ELR (cell line): ENCODE results near the gene PRR20G.
"Not testable (repeated sequence)": the region's sequence is repeated elsewhere in the genome, so short reads cannot be mapped to it uniquely, and the experiment has no call there.

Experiments used
- DNase-seq: peaks from one replicate; pipeline ENCODE4 v3.0.0-alpha.2; 2015; ENCODE audit warnings: low read depth

Gene PRR20G

DNA sequence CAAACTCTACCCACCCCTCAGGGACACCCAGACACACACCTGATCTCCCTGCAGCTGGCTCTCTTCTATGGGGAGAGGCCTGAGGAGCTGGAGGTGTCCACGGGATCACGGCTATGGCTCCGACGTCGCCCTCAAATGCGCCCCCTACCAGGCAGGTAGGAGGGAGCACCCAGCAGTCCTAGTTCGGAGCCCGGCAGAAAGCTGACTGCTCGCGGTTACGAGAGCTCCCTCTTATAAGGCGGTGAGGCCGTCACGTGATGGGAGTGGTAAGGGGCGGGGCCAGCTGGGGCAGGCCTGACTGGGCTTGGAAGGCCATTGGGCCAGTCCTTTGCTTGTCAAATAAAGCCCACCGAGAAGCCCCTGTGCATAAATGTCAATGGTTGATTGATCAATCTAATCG is at the start of gene PRR20G:
PRR20G (minus strand) TSS at position 207 of the 400 bp plus-strand sequence. CDS start 681 bp downstream, outside the sequence.
- no peak for DNase-seq

DNA sequence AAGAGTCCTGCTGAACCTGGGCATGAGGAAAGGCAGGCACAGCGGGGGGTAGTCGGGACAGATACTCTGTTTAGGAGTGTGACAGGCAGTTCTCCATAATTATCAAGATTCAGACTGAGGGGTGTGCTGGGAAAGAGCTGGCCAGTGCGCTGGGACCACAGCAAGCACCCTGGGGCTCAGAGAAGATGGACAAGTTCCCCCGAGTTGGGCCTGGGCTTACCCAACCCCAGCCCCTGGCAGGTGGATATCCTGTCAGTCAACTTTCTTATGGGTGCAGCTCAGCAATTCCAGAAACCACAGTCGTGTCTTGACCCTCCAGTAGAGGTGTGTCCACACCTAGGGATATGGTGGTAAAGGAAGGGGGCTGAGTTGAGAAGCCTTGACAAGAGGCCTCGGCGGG is 49.2 kb upstream of the PRR20G start:
- no peak for DNase-seq

DNA sequence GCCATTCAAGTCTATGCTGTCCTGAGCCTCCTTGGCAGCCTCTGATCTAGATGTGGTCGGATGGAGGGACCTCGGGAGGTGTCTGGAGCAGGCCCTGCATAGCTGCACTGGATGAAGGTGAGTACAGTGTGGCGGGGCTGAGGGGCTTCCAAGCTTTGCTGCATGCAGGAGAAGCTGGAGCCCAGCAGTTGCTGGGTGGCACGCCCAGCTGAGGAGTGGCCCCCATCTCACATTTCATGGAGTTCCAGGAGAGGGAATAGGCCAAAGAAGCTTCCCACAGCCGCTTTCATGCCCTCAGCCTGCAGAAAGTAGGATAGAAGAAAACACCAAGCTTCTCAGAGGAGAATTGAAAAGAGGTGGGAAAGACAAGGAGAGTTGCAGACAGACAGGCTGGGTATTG is 48.3 kb upstream of the PRR20G start:
- DNase-seq: no peak

DNA sequence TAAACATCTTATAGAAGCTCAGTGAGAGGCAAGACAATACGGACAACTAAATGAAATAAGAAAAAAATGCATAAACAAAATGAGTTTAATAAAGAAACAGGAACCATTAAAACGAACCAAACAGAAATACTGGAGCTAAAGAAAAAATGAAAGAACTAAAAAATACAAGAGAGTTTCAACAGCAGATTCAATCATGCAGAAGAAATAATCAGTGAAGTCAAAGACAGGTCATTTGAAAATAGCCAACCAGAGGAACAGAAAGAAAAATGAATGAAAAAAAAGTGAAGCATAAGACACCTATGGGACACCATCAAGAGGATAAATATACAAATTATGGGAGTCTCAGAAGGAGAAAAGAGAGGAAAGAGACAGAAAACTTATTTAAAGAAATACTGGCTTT is 42.5 kb upstream of the PRR20G start:
- DNase-seq: no peak

DNA sequence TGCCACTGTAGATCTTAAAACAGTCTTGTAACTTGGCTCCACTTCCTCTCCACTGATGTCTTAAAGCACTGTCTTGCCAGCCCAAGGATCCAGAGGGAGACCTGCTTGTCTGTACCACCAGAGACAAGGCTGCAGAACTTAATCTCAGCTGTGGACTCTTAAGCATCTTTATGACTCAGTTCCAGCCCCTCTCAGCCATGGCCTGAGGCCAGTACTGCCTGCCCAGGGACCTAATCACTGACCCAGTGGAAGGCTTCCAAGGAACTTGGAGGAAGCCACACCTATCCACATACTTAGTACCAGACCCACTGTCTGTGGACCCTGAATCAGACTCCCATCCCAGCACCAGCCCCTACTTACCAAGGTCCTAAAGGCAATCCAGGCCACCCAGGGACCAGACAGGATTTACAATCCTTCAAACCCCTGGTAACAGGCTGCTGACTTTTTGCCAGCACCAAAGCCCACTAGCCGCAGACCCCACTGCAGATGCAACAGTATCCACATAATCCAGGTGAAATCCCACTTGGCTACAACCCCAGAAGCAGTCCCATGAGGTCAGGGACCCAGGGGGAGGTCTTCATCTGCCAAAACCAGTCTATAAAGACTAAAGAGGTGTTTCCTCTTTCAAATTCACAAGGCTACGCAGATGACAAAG is 41.9 kb upstream of the PRR20G start:
- no peak for DNase-seq

DNA sequence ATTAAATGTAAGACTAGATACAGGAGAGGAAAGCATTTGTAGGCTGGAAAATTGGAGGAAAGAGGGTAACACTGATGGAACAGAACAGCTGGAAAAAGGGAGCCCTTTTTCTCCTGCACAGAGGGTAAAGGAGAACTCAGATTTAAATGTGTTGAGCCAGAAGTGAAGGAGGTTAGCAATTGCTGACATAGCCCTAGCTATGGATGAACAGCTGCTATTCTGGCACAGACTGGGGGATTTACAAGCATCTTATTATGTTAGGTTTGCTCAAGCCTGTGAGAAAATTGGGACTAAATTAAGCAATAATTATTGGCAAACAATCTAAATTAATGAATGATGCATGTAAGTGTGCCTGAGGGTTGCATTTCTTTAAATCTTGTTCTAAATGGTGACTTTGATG is 40.6 kb upstream of the PRR20G start:
- no peak for DNase-seq

DNA sequence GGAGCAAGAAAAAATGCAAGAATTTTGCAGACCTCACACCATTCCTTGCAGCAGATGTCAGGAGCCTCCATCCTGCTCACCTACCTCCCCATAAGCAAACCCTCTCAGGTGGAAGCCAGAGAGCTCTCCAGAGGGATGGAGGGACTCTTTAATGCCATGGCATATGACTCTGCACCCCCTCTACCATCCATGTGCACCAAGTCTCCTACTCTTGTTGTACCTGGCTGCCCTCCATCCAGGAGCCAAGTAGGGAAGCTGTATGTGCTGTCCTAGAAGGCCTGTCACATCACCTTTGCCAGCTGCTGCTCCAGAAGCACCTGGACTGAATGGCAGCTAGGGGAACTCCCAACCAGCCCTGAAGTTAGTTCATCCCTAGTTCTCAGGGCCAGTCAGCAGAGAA is 38.5 kb upstream of the PRR20G start:
- DNase-seq: no peak

DNA sequence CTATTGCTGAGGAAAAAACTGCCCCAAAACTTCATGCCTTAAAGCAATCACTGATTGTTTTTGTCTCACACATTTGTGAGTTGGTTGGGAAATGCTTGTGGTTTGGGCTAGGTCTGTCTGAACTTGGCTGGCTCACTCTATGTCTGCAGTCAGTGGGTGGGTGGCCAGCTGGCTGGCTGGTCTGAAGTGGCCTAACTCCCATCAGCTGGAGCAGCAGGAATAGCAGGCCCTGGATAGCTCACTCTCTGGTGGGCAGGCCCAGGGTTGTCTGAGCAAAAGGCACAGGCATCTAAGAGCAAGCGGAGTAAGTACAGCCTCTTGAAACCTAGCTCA is 37.7 kb upstream of the PRR20G start:
- no peak for DNase-seq

DNA sequence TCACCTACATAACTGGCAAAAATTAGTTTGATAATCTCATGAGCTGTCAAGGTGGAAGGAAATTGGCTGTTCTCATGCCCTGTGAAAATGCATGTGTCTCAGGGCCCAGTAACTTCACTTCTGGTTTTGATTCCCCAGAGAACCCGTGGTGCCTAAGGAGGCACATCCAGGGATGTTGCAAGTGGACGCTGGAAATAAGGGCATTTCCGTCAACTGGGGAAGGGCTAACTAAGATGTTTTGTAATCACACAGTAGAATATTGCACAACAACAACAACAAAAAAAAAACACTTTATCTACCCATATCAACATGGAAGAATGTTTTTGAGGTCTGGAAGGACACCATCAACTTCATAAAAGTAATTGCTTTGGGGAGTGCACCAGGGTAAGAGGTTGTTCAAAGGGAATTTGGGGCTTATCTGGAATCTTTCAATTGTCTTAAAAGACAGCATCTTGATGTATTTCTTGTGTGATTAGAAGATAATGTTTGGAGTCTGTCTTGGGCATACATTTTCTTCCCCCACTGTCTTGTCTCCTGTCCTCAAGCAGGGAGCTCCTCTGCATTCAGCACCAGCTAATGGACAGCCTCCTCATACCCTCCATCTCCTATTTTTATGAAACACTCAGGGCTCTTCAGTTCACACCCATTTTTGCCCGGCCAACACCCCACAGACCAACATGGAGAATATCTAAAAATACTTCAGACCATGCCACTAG is 37.2 kb upstream of the PRR20G start:
- DNase-seq: no peak

DNA sequence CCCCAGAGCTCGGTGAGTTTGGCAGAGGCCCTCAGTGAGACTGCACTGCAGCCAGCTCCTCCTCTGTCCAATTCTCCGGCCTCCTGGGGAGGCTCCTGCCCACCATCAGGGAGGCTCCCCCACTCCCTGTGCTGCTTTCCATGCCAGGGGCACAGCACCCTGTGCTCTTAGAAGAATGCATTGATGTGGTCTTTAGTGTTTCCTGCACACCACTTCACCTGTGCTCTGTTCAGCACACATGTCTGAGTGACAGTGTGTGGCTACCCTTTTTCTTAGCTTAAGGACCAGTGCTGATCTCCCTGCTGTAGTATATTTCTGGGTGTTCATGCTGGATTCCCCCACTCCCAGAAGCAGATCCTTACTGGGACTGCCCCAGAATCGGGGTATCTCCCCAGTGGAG is 36.2 kb upstream of the PRR20G start:
- no peak for DNase-seq

DNA sequence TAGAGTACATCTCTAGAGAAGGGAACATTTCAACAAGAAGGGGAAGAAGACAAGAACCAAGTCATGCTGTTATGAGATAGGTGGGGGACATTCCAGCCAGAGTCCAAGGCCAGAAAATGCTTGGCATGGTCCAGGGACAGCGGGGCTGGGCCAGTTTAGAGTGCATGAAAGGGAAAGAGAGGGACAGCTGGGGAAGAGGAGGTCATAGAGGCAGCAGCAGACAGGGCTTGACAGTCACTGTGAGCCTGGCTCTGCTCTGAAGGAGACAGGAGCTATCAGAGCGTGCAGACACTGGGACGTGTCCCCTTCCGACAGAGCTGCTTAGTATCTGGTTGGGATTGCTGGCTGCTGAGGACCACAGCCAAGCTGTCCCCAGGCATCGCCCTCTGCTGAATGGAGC is 35.7 kb upstream of the PRR20G start:
- no peak for DNase-seq

DNA sequence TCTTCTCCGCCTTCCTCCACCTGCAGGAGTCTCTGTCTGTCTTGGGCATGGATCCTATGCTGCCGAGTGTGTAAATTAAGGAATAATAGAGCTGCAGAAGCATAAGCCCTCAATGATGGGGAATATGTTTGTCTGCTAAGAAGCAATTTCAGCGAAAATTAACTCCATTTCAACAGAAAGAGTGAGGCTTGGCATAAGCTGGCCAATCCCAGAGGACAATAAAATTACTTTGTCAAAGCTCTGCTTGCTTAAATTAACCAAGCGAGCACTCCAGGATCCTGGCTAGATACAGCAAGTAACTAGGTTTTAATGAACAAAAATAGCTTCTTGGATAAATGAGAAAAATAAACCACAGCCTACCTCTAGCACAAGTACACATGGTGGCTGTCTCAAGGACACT is 33.5 kb upstream of the PRR20G start:
- no peak for DNase-seq

DNA sequence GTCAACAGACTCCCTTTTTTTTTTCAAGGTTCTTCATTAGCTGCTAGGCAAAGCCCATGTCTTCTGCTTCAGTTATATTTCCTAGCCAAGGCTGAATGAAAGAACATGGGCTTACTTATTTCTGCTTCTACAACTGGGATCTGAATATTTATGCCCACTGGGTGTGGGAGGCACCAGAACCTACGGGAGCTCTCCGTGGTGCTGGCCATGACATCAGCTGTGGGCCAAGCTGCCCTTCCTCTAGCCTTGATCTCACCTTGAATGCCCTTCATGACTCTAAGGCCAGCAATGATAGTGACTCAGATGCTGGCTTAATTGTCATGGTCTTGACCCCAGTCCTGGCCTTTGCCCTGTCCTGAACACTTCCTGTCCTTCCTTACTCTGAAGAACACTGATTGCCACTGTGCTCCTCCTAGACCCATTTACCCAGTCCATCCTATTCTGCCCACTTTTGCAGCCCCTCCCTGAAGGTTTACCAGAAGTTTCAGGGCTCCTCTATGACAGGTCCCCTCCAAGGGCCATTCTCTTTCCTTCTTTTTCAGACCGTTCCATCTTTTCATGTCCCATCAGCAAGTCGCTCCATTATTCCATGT is 32.8 kb upstream of the PRR20G start:
- peak; percentile 6 for DNase-seq

DNA sequence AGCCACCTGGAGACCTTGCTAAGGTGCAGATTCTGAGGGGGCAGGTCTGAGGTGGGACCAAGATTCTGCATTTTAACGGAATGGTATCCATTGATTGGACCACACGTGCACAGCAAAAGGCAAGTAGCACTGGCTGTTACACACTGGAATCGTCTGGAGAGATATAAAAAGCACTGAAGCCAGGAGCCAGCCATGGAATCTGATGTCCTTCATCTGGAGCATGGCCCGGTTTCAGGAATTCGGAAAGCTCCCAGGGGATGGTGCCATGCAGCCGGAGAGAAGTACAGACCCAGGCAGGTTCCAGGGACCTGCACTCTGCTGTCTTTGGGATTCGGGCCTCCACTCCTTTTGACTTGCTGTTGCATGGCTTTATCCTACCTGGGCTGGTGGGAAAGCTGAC is 28.8 kb upstream of the PRR20G start:
- DNase-seq: no peak

DNA sequence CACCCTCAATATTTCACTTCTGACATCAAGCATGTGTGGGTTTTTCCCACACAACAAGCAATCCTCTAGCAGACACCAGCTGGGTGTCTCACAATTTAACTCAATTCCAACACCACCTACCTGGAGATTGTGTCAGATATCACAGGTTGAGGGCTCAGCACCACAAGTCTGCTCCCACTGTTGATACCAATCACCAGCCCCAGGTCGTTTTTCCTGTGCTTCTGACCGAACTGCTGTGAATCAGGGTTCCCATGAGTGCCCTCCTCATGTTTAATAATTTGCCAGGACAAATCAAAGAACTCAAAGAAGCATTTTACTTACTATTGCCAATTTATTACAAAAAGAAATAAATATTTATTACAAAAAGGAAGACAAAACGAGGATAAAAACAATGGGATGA is 25.0 kb upstream of the PRR20G start:
- no peak for DNase-seq

DNA sequence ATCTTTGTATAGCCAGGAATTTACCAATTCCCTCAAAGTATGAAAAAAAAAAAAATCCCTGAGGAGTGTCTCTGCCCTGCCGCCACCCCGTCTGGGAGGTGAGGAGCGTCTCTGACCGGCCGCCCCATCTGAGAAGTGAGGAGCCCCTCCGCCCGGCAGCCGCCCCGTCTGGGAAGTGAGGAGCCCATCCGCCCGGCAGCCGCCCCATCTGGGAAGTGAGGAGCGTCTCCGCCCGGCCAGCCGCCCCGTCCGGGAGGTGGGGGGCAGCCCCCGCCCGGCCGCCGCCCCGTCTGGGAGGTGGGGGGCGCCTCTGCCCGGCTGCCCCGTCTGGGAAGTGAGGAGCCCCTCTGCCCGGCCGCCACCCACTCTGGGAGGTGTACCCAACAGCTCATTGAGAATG is 21.0 kb upstream of the PRR20G start:
- not testable (repeated sequence) for DNase-seq

DNA sequence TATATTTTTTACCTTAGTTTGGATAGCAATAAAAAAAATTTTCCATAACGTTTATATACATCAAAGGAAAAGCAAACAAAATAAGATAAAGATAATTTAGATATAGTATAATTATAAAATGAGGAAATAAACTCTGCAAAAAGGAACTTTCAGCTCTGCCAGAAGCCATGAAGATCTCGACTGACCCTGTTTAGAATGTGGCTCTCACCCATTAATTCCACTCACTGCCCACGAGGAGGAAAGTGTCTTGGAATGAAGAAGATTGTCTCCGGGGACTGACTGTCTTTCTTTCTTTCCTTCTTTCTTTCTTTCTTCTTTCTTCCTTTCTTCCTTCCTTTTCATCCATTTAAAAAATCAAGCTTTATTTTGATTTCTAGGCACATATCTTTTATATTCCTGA is 20.1 kb upstream of the PRR20G start:
- no peak for DNase-seq

DNA sequence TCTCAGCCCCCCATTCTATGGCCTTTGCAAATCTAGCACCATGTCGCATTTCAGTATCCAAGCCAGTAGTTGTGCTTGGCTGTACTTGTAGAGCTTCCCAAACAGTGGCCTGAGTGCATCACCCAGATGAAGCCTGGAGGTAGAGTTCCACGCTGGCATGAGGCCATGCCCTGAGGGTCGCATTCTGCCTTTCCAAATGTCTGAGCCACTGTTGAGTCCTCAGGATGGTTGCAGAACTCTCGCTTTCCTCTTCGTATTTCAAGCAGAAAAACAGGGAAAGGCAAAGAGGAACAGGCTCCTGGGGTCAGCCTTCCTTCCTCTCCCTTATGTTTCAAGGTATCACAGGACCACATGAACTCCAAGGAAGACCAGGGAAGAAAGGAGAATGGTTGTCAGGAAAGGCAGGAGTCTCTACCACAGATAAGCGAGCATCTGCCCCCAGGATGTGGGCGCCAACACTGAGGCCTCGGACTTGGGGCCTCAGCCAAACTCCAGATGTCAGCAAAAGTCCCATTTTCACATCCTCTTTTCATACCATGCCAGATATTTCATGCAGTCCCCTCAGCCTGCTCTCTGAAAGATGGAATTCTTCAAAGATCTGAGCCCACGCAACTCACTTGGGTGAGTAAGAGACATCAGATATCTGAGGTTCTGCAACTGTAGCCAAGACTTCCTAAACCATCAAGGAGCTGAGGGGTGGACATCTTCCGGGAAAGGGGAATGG is 19.4 kb upstream of the PRR20G start:
- DNase-seq: no peak

DNA sequence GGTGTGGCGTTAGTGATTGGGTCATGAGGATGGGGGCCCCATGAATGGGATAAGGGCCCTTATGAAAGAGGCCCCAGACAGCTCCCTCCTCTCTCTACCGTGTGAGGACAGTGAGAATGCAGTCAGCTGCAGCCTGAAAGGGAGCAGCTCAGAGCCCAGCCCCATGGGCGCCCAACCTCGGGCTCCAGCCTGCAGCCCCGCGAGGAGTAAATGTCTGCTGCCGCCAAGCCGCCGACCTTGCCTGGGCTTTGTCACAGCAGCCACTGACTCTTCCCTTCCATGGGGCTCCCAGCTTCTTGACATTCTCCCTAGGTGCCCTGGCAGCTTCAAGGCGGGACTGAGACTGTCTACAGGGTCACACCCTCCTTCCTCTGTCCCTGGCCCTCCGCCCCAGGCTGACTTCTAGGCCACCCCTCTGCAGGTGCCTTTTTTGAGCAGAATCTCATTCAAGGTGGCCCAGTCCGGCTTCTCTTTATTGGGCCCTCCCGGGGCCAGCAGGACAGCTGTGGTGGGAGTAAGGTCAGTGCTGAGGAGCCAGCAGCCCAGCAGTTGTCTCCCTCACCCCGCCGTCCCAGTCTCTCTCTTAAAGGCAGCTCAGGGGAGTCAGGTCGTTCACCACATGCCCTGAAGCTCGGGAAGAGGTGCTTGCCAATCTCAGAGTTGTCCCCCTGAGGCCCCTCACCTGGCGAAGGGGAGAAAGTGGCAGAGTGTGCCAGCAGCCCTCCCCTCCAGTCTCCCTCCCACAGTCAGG is 18.7 kb upstream of the PRR20G start:
- DNase-seq: no peak

DNA sequence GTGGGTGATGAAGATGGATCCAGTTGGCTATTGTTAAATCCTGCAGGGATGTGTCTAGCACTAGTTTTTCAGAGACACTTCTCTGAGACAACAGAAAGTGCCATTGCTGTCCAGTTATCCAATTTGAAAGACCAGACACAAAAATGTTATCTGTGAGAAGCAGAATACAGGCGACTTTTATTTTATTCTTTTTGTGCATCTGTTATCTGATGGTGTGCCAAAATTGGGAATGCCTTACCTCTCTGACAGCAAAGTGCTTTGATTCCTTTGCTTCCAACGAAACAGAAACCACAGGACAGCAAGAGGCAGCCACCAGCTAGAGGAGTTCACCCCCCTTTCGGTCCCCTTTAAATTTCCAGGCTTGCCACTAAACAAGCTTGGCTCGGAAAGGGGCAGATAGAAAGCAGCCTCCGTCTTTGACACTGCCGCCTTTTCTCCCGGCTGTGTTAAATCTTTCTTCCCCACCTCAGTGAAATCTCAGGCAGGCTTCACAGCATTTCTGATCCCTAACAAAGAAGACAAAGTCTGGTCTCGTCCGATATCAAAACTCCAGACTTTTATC is 17.7 kb upstream of the PRR20G start:
- no peak for DNase-seq

DNA sequence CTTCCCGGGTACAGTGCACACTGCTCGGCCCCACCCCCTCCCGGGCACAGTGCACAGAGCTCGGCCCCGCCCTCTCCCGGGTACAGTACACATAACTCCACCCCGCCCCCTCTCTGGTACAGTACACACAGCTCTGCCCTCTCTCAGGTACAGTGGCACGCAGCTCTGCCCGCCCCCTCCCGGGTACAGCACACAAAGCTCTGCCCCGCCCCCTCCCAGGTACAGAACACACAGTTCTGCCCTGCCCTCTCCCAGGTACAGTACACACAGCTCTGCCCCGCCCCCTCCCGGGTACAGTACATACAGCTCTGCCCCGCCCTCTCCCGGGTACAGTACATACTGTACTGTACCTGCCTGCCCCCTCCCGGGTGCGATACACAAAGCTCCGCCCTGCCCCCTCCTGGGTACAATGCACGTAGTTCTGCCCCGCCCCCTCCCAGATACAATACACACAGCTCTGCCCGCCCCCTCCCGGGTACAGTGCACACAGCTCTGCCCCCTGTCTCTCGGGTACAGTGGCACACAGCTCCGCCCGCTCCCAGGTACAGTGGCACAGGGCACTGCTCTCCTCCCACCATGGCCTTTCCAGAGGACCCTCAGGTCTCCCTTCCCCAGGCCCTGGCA is 16.4 kb upstream of the PRR20G start:
- DNase-seq: no peak

DNA sequence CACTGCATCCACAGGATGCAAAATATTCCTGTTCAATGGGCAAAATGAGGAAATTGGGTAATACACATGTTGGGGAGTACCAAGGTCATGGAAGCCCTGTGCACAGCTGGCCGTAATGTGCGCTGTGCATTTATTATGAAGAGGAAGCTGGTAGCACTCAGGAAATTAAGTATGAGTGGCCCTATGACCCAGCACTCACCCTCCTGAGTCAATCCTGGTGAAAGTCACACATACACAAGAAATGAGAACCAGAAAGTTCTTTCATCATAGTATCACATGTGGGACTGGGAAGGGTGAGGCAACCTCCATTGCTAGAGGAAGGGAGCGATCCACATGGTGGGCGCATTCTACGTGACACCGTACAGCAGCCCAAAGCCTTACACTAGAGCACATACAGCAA is 11.4 kb upstream of the PRR20G start:
- DNase-seq: no peak
